M059J (cell line): ENCODE data around the gene GATA3. TPM values are rescaled to one million over a fixed set of nuclear protein-coding genes. Genes with fewer than 3 reads are reported as not detected.

Experiments used
- DNase-seq: peaks from one replicate; pipeline ENCODE4 v3.0.0-alpha.2; 2012; ENCODE audit warnings: low read depth
- total RNA-seq: library from RNA; depleted of rRNA; stranded (reverse); fragments of >200 nt; shearing (Covaris generic); gene quantifications from 2 replicates; pipeline ENCODE4 v1.2.3, GENCODE V29; 2014

Gene GATA3
- total RNA-seq, 1 experiment from 2014 or later = 3.3 TPM

- DNase-seq = no peak
These were observed 9.9 kb downstream of the GATA3 start for GRCh38 chr10:8064436-8064835.

DNA sequence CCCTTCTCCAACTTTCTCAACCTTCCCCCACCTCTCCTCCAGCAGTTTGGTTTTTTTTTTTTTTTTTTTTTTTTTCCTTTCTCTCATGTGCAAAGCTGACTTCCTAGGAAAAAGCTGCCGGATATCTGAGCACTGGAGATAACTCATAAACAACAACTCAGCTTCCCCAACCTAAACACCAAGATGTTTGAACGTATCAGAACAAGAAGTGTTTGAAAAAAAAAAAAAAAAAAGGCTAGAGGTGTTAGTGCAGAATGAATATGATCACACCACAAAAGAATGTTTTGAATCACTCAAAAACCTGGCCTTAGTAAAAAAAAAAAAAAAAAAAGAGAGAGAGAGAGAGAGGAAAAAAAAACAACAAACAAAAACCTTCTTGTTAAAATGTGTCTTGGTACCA is 11.2 kb downstream of the GATA3 start:
- DNase-seq = peak; percentile 60

DNA sequence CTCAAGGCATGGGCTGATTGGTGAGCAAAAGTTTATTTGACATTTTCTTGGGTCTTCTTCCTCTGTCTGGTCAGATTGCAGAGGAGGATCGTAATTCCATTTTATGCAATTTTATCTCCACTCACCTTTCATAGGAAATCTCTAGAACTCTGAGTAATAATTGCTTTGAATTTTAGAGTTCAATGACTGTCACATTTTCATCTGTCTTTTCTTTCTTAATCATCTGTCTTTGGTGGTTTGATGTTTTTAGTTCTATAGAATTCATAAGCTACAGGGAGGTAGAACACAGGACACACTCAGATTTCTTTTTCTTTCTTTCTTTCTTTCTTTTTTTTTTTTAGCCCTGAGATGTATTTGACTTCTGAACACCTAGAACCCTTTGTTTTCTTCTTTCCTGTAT is 11.6 kb downstream of the GATA3 start:
- DNase-seq = no peak

DNA sequence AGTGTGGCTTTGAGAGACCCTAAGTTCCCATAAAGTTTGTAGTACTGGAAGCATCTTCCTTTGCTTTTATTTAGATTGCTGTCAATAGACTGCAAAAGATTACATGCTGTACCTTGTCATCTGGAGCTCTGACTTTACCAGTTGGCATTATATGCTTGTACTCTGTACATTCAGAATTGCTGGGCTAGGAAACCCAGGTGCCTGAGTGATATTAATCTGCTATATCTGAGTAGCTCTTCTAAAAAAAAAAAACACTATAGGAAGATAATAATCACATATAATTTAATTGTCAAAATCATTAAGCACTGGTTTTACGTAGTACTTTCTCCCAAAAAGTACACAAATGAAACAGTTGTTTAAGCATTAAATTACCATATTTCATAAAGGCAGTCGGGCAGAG is 12.3 kb downstream of the GATA3 start:
- DNase-seq = no peak

DNA sequence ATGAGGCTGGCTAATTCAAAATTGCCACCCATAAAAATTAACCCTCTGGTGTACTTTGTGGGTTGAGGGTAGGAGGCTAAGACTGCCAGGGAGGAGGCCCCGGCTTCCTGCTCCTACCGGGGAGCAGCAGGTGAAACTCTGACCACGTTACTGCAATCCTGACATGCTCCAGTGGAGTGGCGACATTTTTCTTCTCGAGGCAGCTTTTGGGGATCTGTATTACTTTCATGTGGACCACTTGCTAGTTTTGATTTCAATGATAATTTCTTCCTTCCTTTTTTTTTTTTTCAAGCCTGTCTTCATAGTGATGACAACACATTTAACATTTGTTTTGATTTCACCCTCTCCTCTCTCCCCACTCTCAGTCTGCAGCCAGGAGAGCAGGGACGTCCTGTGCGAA is 14.6 kb downstream of the GATA3 start:
- no peak for DNase-seq

DNA sequence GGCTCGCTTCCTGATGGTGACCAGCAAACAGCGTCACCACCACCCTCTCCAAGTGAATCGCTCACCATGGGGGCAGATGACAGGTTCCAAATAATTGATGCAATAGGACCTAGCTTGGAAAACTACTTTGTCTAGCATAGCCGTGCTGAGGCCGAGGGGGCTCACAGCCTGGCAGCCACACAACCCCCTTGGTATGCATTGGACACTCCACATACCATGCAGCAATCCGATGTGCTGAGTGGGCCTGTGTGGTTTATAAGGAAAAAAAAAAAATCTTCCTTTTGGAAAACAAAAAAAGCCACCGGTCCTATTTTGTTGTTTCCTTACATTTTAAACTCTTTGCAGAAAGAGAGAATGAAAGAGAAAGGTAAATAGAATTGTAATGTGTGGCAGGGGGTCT is 15.1 kb downstream of the GATA3 start:
- DNase-seq = peak; percentile 80

DNA sequence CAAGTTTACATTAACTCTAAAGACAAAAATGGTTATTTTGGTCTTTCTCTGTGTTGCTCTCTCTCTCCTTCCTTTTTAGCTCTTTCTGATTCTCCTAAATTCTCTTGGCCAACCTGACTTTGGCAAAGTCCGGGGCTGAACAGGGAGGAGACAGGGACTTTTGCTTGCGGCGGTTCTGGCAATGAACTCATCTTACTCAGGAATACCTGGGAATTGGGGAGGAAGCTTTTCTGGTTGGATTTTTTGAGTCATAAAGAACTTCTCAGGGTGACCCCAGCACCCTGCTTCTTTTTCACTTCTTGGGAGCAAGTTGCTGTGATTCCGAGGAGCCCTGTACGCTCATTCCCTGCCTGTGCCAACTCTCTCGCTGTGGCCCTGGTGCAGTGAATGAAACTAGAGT is 16.0 kb downstream of the GATA3 start:
- DNase-seq = peak; percentile 72

DNA sequence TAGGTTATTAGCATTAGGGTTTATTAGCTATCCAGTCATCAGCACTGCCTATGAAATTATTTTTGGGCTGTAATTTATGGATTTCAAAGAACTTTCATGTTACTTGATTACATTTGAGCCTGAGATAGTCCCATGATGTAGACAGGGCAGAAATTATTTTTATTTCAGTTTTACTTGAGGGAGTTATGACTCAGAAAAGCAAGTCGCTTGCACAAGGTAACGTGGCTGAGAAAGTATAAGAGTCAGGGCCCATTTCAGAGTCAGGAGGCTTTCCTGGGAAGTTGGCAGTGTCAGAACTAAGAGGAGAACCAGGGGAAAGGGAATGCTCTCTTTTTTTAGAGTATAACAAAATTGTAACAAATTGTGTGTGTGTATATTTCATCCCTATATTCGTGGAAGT is 16.5 kb downstream of the GATA3 start:
- DNase-seq = peak; percentile 54

DNA sequence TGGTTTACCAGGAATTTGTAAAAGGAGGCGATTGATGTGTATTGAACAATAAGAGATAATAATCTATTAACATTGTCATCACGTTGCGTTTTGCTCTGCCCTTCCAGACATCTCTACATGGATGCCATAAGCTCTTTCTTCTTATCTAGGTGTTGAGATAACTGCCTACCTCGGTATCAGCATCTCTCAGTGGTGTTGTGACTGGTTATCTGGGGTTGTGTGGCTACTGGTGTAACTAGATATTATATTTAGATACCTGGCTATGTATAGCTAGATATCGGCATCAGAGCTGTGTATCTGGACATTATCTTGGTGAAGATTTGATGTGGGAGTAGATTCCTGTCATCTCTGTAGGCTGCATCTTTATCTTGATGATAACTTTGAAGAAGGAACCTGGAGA is 17.2 kb downstream of the GATA3 start:
- no peak for DNase-seq

GRCh38 chr10:8072211-8072610 is 17.7 kb downstream of the GATA3 start:
- DNase-seq = no peak

DNA sequence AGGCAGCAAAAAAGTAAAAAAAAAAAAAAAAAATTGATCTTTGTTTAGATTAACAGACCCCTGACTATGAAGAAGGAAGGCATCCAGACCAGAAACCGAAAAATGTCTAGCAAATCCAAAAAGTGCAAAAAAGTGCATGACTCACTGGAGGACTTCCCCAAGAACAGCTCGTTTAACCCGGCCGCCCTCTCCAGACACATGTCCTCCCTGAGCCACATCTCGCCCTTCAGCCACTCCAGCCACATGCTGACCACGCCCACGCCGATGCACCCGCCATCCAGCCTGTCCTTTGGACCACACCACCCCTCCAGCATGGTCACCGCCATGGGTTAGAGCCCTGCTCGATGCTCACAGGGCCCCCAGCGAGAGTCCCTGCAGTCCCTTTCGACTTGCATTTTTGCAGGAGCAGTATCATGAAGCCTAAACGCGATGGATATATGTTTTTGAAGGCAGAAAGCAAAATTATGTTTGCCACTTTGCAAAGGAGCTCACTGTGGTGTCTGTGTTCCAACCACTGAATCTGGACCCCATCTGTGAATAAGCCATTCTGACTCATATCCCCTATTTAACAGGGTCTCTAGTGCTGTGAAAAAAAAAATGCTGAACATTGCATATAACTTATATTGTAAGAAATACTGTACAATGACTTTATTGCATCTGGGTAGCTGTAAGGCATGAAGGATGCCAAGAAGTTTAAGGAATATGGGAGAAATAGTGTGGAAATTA is 19.4 kb downstream of the GATA3 start:
- DNase-seq = no peak

GRCh38 chr10:8074881-8075280 is 20.4 kb downstream of the GATA3 start:
- DNase-seq = no peak

GRCh38 chr10:8075282-8076260 is 21.1 kb downstream of the GATA3 start:
- DNase-seq = no peak

- no peak for DNase-seq
These were observed 22.4 kb downstream of the GATA3 start for GRCh38 chr10:8076933-8077332.

DNA sequence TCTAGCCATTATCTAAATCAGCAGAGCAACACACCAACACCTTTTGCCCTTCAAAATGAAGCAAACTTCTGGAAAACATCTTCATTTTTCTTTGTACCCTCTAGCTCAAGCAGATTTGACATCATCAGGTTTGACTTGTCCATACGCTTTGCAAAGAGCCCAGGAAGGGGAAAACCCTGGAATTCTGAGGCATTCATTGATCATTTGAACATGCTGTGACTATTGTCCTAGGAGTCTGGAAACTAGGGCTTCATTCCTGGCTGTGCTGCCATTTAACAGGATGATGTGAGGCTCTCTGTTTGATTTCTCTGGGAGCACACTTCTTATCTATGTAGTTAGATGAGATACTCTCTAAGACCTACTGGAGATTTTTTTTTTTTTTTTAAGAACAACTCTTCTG is 23.5 kb downstream of the GATA3 start:
- DNase-seq = no peak

DNA sequence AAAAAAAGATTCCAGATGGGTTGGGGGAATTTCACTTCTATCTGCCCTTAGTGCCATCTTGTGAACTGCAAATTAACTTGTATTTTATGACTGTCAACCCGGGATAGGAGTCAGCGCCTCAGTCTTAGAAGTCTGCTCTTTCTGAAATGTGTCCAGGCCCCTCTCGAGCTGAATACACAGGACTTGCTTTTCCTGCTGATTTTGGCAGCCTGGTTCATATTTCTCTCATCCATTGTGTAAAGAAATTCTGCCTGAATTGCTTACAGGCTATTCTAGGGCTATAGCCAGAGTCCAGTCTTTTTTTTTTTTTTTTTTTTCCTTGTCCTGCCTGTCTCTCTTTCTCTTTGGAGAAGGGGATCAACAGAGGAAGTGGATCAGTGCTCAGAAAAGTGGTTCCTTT is 24.6 kb downstream of the GATA3 start:
- DNase-seq = no peak

DNA sequence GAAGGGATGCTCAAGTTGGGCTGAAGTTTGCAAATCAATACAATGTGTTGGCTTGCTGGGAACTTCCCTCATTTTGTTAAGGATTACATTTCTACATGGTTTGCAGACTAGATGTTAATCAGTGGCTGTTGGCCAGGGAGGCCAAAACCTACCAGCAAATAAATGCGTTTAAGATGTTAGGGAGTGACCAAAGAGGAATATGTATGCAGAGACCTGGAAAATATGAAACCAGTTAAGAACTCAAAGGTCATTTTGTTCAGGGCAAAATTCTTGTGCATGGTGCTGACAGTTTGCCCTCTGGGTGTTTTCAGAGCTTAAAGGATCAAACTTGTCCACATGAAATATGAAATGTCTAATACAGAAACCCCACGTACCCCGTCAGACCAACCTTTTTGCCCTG is 30.3 kb downstream of the GATA3 start:
- DNase-seq = no peak

- no peak for DNase-seq
These were observed 30.8 kb downstream of the GATA3 start for GRCh38 chr10:8085251-8085650.

DNA sequence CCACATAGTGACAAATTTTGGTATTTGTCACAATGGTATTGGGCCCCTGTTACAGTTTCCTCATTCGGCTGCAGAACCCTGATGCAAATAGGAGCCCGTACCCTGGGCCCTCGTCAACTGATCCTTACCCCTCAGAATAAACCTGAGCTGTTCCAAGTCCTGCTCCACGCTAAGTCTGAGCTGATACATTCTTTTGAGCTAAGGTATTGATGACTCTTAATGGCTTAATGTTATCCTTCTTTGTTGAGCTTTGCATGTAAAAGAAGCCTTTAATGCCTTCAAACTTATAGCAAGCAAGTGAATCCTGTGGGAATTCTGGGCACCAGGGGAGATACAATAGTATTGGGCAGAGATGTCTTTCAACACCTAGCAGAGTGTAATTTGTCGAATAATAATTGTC is 31.8 kb downstream of the GATA3 start:
- no peak for DNase-seq

- no peak for DNase-seq
These were observed 34.0 kb downstream of the GATA3 start for GRCh38 chr10:8088504-8088903.

DNA sequence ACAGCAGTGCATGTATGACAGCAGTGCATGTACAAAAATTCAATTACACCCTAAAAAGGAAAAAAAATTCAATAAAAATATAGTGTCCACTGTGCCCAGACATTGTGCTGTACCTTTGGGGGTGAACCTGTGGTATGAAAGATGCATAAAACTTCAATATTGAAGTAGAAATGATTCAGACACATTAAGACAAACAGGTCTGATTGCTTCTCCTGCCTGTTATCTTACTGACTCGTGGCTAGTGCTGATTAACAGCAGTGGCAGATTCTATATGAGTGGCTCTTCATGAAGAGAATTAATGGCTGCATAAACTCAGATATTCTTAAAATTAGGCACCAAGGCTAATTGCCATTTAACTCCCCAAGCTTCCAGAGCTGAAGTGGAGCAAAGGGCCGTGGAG is 37.9 kb downstream of the GATA3 start:
- DNase-seq = no peak

DNA sequence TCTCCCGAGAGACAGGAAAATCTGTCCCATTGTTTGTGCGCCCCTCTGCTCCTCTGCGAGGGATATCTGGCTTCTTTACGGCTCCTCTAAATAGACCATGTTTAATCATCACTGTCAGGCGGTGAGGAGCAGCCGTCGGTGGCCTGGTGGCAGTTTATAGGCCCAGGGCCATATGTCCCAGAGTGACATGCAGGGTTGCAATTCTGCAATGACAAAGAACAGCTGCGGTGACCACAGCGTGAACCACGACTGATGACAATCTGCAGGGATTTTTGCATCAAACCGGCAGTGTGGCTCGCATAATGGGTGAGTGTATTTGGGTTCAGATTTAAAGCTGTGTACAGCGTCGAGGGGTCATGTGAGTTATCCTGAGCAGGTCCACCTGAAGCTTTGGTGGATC is 41.5 kb downstream of the GATA3 start:
- no peak for DNase-seq

- no peak for DNase-seq
These were observed 42.4 kb downstream of the GATA3 start for GRCh38 chr10:8096931-8097330.
